GM08714 (cell line): ENCODE data around the gene FTSJ1.
"Not testable (repeated sequence)": the region's sequence is repeated elsewhere in the genome, so short reads cannot be mapped to it uniquely, and the experiment has no call there.

Source experiments
- H3K4me3 ChIP-seq: fragments of 200-500 bp; sonication (Bioruptor generic); 2 replicates; pipeline ENCODE4 v1.5.1; 2014; ENCODE audit warnings: mild to moderate bottlenecking, low read length, inconsistent platforms
- ZNF274 ChIP-seq: IDR thresholded peaks from 2 replicates; pipeline ENCODE4 v1.6.1; 2012; ENCODE audit warnings: mild to moderate bottlenecking, low read depth, low read length

Gene FTSJ1

DNA sequence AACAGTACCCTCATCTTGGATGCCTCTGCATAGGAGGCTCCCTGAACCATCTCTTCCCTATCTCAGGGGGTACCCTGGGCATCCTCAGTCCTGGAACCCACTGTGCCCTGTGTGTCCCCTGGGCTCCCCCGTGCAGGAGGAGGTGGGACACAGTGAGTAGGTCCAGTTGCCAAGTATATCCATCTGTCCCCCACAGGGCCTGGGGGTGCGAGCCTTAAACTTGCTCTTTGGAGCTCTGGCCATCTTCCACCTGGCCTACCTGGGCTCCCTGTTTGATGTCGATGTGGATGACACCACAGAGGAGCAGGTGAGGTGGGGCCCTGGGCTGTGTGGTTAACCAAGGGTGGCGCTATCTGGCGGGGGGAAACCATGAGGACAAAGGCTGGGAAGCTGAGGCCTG is 41.0 kb downstream of the FTSJ1 start:
- TF ChIP-seq ZNF274: no peak
- no peak overlapping the region for H3K4me3 ChIP-seq

- not testable (repeated sequence) for H3K4me3 ChIP-seq
Observed at GRCh38 chrX:48519481-48519880, 43.5 kb downstream of the FTSJ1 start.

DNA sequence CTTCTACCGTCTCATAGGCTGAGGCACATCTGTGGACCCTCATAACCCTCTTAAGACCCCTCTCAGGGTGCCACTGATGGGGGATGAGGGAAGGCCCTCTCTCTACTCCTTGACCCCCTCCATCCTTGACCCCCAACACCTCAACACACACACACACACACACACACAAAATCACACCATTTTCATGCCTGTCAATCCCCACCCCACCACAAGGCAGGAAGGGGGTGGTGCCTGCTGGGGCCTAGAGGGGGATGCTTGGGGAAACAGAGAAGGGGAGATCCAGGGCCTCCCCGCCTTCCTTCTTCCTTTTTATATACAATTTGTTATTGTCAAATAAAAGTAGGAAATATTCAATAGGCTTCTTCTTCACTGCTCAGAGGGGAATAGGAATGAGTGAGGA is 44.5 kb downstream of the FTSJ1 start:
- H3K4me3 ChIP-seq: no peak overlapping the region
- TF ChIP-seq ZNF274: no peak

- no peak for TF ChIP-seq ZNF274
- peak overlapping the region; percentile 47; the same call in 1 of the 2 replicates for H3K4me3 ChIP-seq
Observed at GRCh38 chrX:48520976-48521352, 45.0 kb downstream of the FTSJ1 start.

DNA sequence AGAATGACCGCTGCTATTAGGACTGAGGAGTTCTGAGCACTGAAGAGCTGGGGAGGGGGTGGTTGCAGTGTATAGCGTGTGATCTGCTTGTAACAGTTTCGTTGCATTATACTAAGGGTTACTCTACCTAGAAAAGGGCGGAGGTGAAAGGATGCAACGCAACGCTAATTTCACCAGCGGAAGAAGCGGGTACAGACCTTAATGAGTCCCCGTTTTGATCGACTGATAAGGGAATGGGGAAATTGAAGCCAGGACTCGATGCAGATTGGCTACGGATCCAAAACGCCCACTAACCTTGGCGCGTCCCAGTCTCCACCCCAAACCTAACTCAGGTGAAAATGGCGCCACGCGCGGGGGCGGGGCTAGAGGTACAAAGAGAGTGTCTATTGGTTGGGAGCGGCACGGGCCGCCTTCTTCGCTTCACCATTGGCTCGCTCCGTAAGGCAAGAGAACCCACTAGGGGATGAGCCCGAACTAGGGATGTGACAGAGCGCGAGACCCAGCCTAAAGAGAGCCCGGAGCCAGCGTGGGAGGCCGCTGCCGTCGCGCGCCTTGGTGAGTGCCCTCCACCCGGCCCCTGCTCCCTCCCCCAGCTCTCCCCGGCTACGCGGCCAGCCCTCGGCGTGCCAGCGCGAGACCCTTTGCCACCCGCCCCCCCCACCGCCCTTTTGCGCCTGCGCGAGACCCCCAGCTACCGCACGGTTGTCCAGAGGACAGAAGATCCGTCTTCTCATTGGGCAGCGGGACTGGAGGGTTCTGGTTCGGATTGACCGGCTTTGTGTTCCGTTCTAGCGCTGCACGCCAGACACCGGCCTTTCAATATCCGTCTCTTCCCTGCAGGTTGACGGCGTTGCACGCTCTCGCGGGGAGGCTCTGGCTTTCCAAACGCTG is 45.6 kb downstream of the FTSJ1 start, which contains the start of gene EBP:
Gene EBP (plus strand): TSS at position 456 of the 891 bp plus-strand sequence. CDS start 1,964 bp downstream, outside the sequence.
- H3K4me3 ChIP-seq: peak within 1 kb of the TSS; percentile 70
- TF ChIP-seq ZNF274: no peak

DNA sequence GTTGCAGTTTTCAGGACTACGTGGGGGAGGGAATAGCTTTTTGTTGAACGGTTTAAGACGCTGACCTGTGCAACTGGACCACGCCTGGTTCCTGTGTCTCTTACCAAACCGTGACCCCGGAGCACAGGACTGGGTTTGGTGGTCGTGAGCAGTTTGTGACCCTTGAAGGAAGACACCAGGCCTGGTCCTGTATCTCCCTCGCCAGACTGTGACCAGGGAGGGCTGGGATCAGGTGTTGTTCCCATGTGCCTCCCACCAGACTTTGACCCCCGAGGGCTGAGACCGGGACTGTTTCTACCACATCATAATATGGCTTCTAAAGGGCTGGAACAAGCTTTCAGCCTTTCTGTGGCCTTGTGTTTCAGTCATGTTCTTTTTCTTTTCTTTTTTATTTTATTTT is 46.3 kb downstream of the FTSJ1 start:
- TF ChIP-seq ZNF274: no peak
- peak overlapping the region; percentile 70 for H3K4me3 ChIP-seq

DNA sequence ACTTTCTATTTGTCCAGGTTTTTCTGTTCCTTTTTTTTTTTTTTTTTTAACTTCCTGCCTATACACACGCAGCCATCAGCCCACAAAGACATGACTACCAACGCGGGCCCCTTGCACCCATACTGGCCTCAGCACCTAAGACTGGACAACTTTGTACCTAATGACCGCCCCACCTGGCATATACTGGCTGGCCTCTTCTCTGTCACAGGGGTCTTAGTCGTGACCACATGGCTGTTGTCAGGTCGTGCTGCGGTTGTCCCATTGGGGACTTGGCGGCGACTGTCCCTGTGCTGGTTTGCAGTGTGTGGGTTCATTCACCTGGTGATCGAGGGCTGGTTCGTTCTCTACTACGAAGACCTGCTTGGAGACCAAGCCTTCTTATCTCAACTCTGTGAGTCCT is 47.7 kb downstream of the FTSJ1 start:
- no peak for TF ChIP-seq ZNF274
- no peak overlapping the region; the same call in 1 of the 2 replicates for H3K4me3 ChIP-seq

GRCh38 chrX:48525853-48526252 is 49.9 kb downstream of the FTSJ1 start:
- not testable (repeated sequence) for H3K4me3 ChIP-seq

GRCh38 chrX:48530736-48531135 is 54.7 kb downstream of the FTSJ1 start:
- TF ChIP-seq ZNF274: no peak

GRCh38 chrX:48531358-48531959 is 55.5 kb downstream of the FTSJ1 start:
- H3K4me3 ChIP-seq: no peak overlapping the region
- no peak for TF ChIP-seq ZNF274

More at GRCh38 chrX:48530736-48531135, 54.7 kb downstream of the FTSJ1 start:
- H3K4me3 ChIP-seq: no peak overlapping the region

GRCh38 chrX:48532161-48532560 is 56.2 kb downstream of the FTSJ1 start:
- TF ChIP-seq ZNF274: no peak
- no peak overlapping the region for H3K4me3 ChIP-seq

DNA sequence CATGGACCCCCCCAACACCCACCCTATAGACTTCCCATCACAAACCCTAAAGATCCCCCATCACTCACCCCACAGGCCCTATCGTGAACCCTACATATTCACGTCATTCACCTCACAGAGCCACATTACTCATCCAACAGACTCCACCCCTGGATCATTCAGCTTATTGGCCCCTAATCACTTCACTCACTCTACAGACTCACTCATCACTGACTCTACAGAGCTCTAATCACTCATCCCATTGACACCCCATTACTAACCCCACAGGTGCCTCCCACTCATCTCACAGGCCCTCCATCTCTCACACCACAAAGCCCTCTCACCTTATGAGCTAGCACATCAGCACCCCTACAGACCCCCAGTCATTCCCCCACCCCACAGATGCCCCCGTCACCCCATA is 57.2 kb downstream of the FTSJ1 start:
- no peak overlapping the region for H3K4me3 ChIP-seq
- no peak for TF ChIP-seq ZNF274
